Measurements from ENCODE around the gene SULF2.

The SULF2 gene

GRCh38 chr20:47698142-47698541 lies 87.1 kb downstream of the SULF2 start:
- H3K9ac ChIP-seq (ENCODE audit: low read depth, low read length): no peak overlapping the region
- peaks cover 4% of the 10 kb centered on the region; the same call in 1 of the 2 replicates for H3K9me3 ChIP-seq (ENCODE audit: control insufficient read depth, insufficient read depth, low read length)
- H3K4me1 ChIP-seq (ENCODE audit: insufficient read depth, low read length): no peaks in the 10 kb centered on the region
- H3K36me3 ChIP-seq (ENCODE audit: insufficient read depth, low read length): peaks cover 8% of the 10 kb centered on the region; the same call in 1 of the 2 replicates

GRCh38 chr20:47696856-47697255 lies 88.4 kb downstream of the SULF2 start:
- H3K9ac ChIP-seq (ENCODE audit: low read depth, low read length): no peak overlapping the region

GRCh38 chr20:47694021-47694818 lies 91.1 kb downstream of the SULF2 start:
- Histone ChIP-seq H3K9ac (ENCODE audit: low read depth, low read length) (no peak overlapping the region), H3K4me1 (ENCODE audit: insufficient read depth, low read length) (peaks cover 1% of the 10 kb centered on the region; the same call in 1 of the 2 replicates), H3K36me3 (ENCODE audit: insufficient read depth, low read length) (peaks cover 15% of the 10 kb centered on the region)

More at GRCh38 chr20:47696856-47697255, 88.4 kb downstream of the SULF2 start:
- H3K36me3 ChIP-seq (ENCODE audit: insufficient read depth, low read length): peaks cover 8% of the 10 kb centered on the region; the same call in 1 of the 2 replicates
- H3K4me1 ChIP-seq (ENCODE audit: insufficient read depth, low read length): no peaks in the 10 kb centered on the region
- peaks cover 12% of the 10 kb centered on the region for H3K9me3 ChIP-seq (ENCODE audit: control insufficient read depth, insufficient read depth, low read length)

GRCh38 chr20:47691625-47692024 lies 93.7 kb downstream of the SULF2 start:
- H3K36me3 ChIP-seq (ENCODE audit: insufficient read depth, low read length): peaks cover 14% of the 10 kb centered on the region
- no peak overlapping the region for H3K9ac ChIP-seq (ENCODE audit: low read depth, low read length)
- peaks cover 5% of the 10 kb centered on the region; the same call in 1 of the 2 replicates for H3K4me1 ChIP-seq (ENCODE audit: insufficient read depth, low read length)
- peaks cover 17% of the 10 kb centered on the region for H3K9me3 ChIP-seq (ENCODE audit: control insufficient read depth, insufficient read depth, low read length)

More at GRCh38 chr20:47694021-47694818, 91.1 kb downstream of the SULF2 start:
- peaks cover 17% of the 10 kb centered on the region for H3K9me3 ChIP-seq (ENCODE audit: control insufficient read depth, insufficient read depth, low read length)

- Histone ChIP-seq H3K36me3 (ENCODE audit: insufficient read depth, low read length) (peaks cover 14% of the 10 kb centered on the region), H3K9me3 (ENCODE audit: control insufficient read depth, insufficient read depth, low read length) (peaks cover 17% of the 10 kb centered on the region), H3K9ac (ENCODE audit: low read depth, low read length) (no peak overlapping the region), H3K4me1 (ENCODE audit: insufficient read depth, low read length) (peaks cover 5% of the 10 kb centered on the region; the same call in 1 of the 2 replicates)
These were observed 95.5 kb downstream of the SULF2 start for GRCh38 chr20:47689731-47690130.

GRCh38 chr20:47688385-47689381 lies 96.6 kb downstream of the SULF2 start:
- H3K9me3 ChIP-seq (ENCODE audit: control insufficient read depth, insufficient read depth, low read length): peaks cover 17% of the 10 kb centered on the region
- peaks cover 5% of the 10 kb centered on the region; the same call in 1 of the 2 replicates for H3K4me1 ChIP-seq (ENCODE audit: insufficient read depth, low read length)
- no peak overlapping the region for H3K9ac ChIP-seq (ENCODE audit: low read depth, low read length)
- H3K36me3 ChIP-seq (ENCODE audit: insufficient read depth, low read length): peaks cover 20% of the 10 kb centered on the region

GRCh38 chr20:47687095-47687987 lies 97.9 kb downstream of the SULF2 start:
- Histone ChIP-seq H3K9me3 (ENCODE audit: control insufficient read depth, insufficient read depth, low read length) (peaks cover 7% of the 10 kb centered on the region; the same call in 1 of the 2 replicates), H3K9ac (ENCODE audit: low read depth, low read length) (no peak overlapping the region), H3K36me3 (ENCODE audit: insufficient read depth, low read length) (peaks cover 20% of the 10 kb centered on the region), H3K4me1 (ENCODE audit: insufficient read depth, low read length) (peaks cover 5% of the 10 kb centered on the region; the same call in 1 of the 2 replicates)

- Histone ChIP-seq H3K4me1 (ENCODE audit: insufficient read depth, low read length) (peaks cover 5% of the 10 kb centered on the region; the same call in 1 of the 2 replicates), H3K9me3 (ENCODE audit: control insufficient read depth, insufficient read depth, low read length) (peaks cover 5% of the 10 kb centered on the region; the same call in 1 of the 2 replicates), H3K36me3 (ENCODE audit: insufficient read depth, low read length) (peaks cover 20% of the 10 kb centered on the region), H3K9ac (ENCODE audit: low read depth, low read length) (no peak overlapping the region)
These were observed 98.7 kb downstream of the SULF2 start for GRCh38 chr20:47686545-47686944.

- peaks cover 5% of the 10 kb centered on the region; the same call in 1 of the 2 replicates for H3K4me1 ChIP-seq (ENCODE audit: insufficient read depth, low read length)
- H3K9ac ChIP-seq (ENCODE audit: low read depth, low read length): no peak overlapping the region
- H3K36me3 ChIP-seq (ENCODE audit: insufficient read depth, low read length): peaks cover 11% of the 10 kb centered on the region
- H3K9me3 ChIP-seq (ENCODE audit: control insufficient read depth, insufficient read depth, low read length): no peaks in the 10 kb centered on the region; the same call in 1 of the 2 replicates
These were observed 100.8 kb downstream of the SULF2 start for GRCh38 chr20:47684306-47685080.

- Histone ChIP-seq H3K9me3 (ENCODE audit: control insufficient read depth, insufficient read depth, low read length) (no peaks in the 10 kb centered on the region), H3K4me1 (ENCODE audit: insufficient read depth, low read length) (no peaks in the 10 kb centered on the region), H3K36me3 (ENCODE audit: insufficient read depth, low read length) (peaks cover 5% of the 10 kb centered on the region; the same call in 1 of the 2 replicates), H3K9ac (ENCODE audit: low read depth, low read length) (no peak overlapping the region)
These were observed 102.4 kb downstream of the SULF2 start for GRCh38 chr20:47682916-47683315.

- Histone ChIP-seq H3K36me3 (ENCODE audit: insufficient read depth, low read length) (peaks cover 5% of the 10 kb centered on the region; the same call in 1 of the 2 replicates), H3K9me3 (ENCODE audit: control insufficient read depth, insufficient read depth, low read length) (no peaks in the 10 kb centered on the region), H3K4me1 (ENCODE audit: insufficient read depth, low read length) (no peaks in the 10 kb centered on the region), H3K9ac (ENCODE audit: low read depth, low read length) (no peak overlapping the region)
These were observed 103.1 kb downstream of the SULF2 start for GRCh38 chr20:47682028-47682783.

GRCh38 chr20:47680804-47681529 lies 104.3 kb downstream of the SULF2 start:
- H3K9ac ChIP-seq (ENCODE audit: low read depth, low read length): no peak overlapping the region
- no peaks in the 10 kb centered on the region for H3K9me3 ChIP-seq (ENCODE audit: control insufficient read depth, insufficient read depth, low read length)
- no peaks in the 10 kb centered on the region for H3K4me1 ChIP-seq (ENCODE audit: insufficient read depth, low read length)
- H3K36me3 ChIP-seq (ENCODE audit: insufficient read depth, low read length): peaks cover 5% of the 10 kb centered on the region; the same call in 1 of the 2 replicates
